HG03139 (cell line): ENCODE results near the gene STUB1.

Experiments
- ATAC-seq: cut with Tn5 transposase; IDR thresholded peaks from one replicate; pipeline ENCODE4 v1.9.1; 2021; ENCODE audit not compliant: unreplicated experiment

Gene STUB1

GRCh38 chr16:724188-725040 is 44.2 kb downstream of the STUB1 start:
- ATAC-seq, result no peak

- no peak for ATAC-seq
These were observed 44.8 kb downstream of the STUB1 start for GRCh38 chr16:725041-725376.

GRCh38 chr16:725463-726187 is 45.4 kb downstream of the STUB1 start:
- no peak for ATAC-seq

GRCh38 chr16:726188-726437 is 45.9 kb downstream of the STUB1 start:
- no peak for ATAC-seq

- no peak for ATAC-seq
These were observed 46.5 kb downstream of the STUB1 start, which contains the start of the genes CCDC78 and HAGHL for GRCh38 chr16:726438-727290. Gene CCDC78, minus strand, starts transcription at chr16:726443. Its CDS starts 76 bp downstream, at chr16:726367. Gene HAGHL, plus strand, starts transcription at chr16:727106. Its CDS starts 404 bp downstream, at chr16:727510.

GRCh38 chr16:727291-727977 is 47.2 kb downstream of the STUB1 start:
- no peak for ATAC-seq

GRCh38 chr16:728131-728889 is 48.1 kb downstream of the STUB1 start:
- ATAC-seq, result no peak

GRCh38 chr16:728890-729744 is 48.9 kb downstream of the STUB1 start:
- no peak for ATAC-seq

- ATAC-seq, result no peak
These were observed 49.8 kb downstream of the STUB1 start for GRCh38 chr16:729768-730665.

- ATAC-seq, result no peak
These were observed 50.7 kb downstream of the STUB1 start for GRCh38 chr16:730666-731509.

- no peak for ATAC-seq
These were observed 52.1 kb downstream of the STUB1 start for GRCh38 chr16:732332-732731.
